Right lobe of liver (tissue), 6 donors: ENCODE data around the gene PAGE3. TPM values are rescaled to one million over a fixed set of nuclear protein-coding genes. Genes with fewer than 3 reads are reported as not detected.

Experiments used
- ATAC-seq, 4 donors: fragments of 200-7000 bp; cut with Tn5 transposase; one replicate each; pipeline ENCODE4 v1.9.1; 2020; ENCODE audit warnings: mild to moderate bottlenecking in 4 of 4, moderate library complexity in 4 of 4
- DNase-seq, 3 donors: peaks; one replicate each; pipeline ENCODE4 v3.0.0-alpha.2; 2020
- H3K27ac ChIP-seq, 3 donors: fragments of 200-600 bp; one replicate each; pipeline ENCODE4 v1.8.0; 2022
- H3K27me3 ChIP-seq, 2 donors: fragments of 200-600 bp; one replicate each; pipeline ENCODE4 v1.8.0; 2022
- H3K36me3 ChIP-seq, 4 donors: fragments of 200-600 bp; sonication (generic) in 1 of 4; one replicate each; pipeline versions ENCODE4 v1.5.1 to v1.8.0; 2017 to 2022; ENCODE audit warnings: control low read depth in 1 of 4
- H3K4me1 ChIP-seq, 4 donors: fragments of 200-600 bp; sonication (generic) in 1 of 4; one replicate each; pipeline versions ENCODE4 v1.5.1 to v1.8.0; 2017 to 2022; ENCODE audit warnings: control low read depth in 1 of 4
- H3K4me3 ChIP-seq, 3 donors: fragments of 200-600 bp; one replicate each; pipeline ENCODE4 v1.8.0; 2022
- H3K9me3 ChIP-seq, 4 donors: fragments of 200-600 bp; sonication (generic) in 1 of 4; one replicate each; pipeline versions ENCODE4 v1.5.1 to v1.8.0; 2017 to 2022; ENCODE audit warnings: control low read depth in 1 of 4
- CTCF ChIP-seq, 4 donors: fragments of 200-600 bp in 3 of 4; fragments of 450-650 bp in 1 of 4; IDR thresholded peaks; one replicate each; pipeline versions ENCODE4 v1.5.1 to v1.8.0; 2016 to 2022; ENCODE audit warnings: antibody characterized with exemption in 4 of 4, mild to moderate bottlenecking in 2 of 4
- POLR2A ChIP-seq: fragments of 450-650 bp; IDR thresholded peaks from one replicate; pipeline ENCODE4 v1.6.1; 2017; ENCODE audit warnings: antibody characterized with exemption, mild to moderate bottlenecking
- WGBS: methylation state at CpG from one replicate; pipeline ENCODE4 v1.1.6; 2018; ENCODE audit warnings: low coverage, low lambda C conversion rate; ENCODE audit not compliant: insufficient coverage; ENCODE audit errors: missing lambda C conversion rate; 5-methylcytosine and 5-hydroxymethylcytosine counted together
- intact Hi-C, 2 donors: fragments of 100-400 bp; cut with DNase I; formaldehyde crosslinking; loops; one replicate each; pipeline versions ENCODE4 v1.11.2 to v1.14.1; 2022
- long read RNA-seq: library from polyadenylated mRNA; unstranded; transcript quantifications from one replicate; pipeline ENCODE4 v2.0.0, GENCODE V29; 2019
- total RNA-seq, 6 experiments: library from RNA; depleted of rRNA in 2 of 6; stranded (reverse); fragments of >200 nt in 2 of 6; fragmentation: NEBNext Ultra II Directional in 3 of 6; extraction: Animal tissue kit (Norgen Biotek cat#: 25700) in 3 of 6; gene quantifications; one replicate each; pipeline versions ENCODE4 v1.1.0 to v1.2.4, GENCODE V29; 2016 to 2023
- donor health status: DM: no; HTN: yes; CAD: no.
- donor health status: DM: no; HTN: no; CAD: no.
- donor health status: DM: no; HTN: no; CAD: no.
- donor health status: DM: no; HTN: yes; CAD: no.
- donor health status: DM: no; HTN: yes; CAD: no.

Gene PAGE3
- total RNA-seq = not detected
- long read RNA-seq = 0 reads

- Histone ChIP-seq H3K4me3 (no peak within 1 kb of the TSS), H3K36me3 (no peaks in the 10 kb centered on the region), H3K27ac (no peak within 1 kb of the TSS), H3K4me1 (no peaks in the 10 kb centered on the region), H3K27me3 (peaks cover 3 to 7% of the 10 kb centered on the region in 2 donors), H3K9me3 (no peaks in the 10 kb centered on the region)
- no peak for DNase-seq
- no peak for TF ChIP-seq CTCF (IDR thresholded peaks at IDR 0.05)
- no peak for TF ChIP-seq POLR2A
- WGBS = 67% methylated on average over 3 of the region's 5 CpGs
- intact Hi-C loops = no loop called here
- no peak for ATAC-seq
These were observed at the start of gene PAGE3 for GRCh38 chrX:55264816-55265215. TSS of gene PAGE3 (minus strand) at chrX:55264916. CDS start at chrX:55263903, 1,013 bp downstream.

GRCh38 chrX:55312655-55313054 is 47.9 kb upstream of the PAGE3 start:
- ATAC-seq (no peak), DNase-seq (no peak)
- Histone ChIP-seq H3K4me1 (no peaks in the 10 kb centered on the region), H3K9me3 (no peaks in the 10 kb centered on the region), H3K27me3 (no peaks in the 10 kb centered on the region), H3K27ac (no peak overlapping the region), H3K36me3 (no peaks in the 10 kb centered on the region), H3K4me3 (no peak overlapping the region)
- intact Hi-C loops = no loop called here
- TF ChIP-seq POLR2A (no peak), CTCF (IDR thresholded peaks at IDR 0.05) (no peak)

- TF ChIP-seq POLR2A (no peak), CTCF (IDR thresholded peaks at IDR 0.05) (no peak)
- H3K27ac ChIP-seq = no peak overlapping the region
- no peaks in the 10 kb centered on the region for H3K9me3 ChIP-seq
- no peaks in the 10 kb centered on the region for H3K4me1 ChIP-seq
- H3K36me3 ChIP-seq = no peaks in the 10 kb centered on the region
- DNase-seq (no peak), ATAC-seq (no peak)
- no peaks in the 10 kb centered on the region for H3K27me3 ChIP-seq
- 40% methylated on average over 3 of the region's 3 CpGs for WGBS
- intact Hi-C loops = no loop called here
- no peak overlapping the region for H3K4me3 ChIP-seq
These were observed 26.2 kb upstream of the PAGE3 start for GRCh38 chrX:55290963-55291362.

GRCh38 chrX:55279832-55280231 is 15.1 kb upstream of the PAGE3 start:
- no peak overlapping the region for H3K4me3 ChIP-seq
- no peaks in the 10 kb centered on the region for H3K4me1 ChIP-seq
- H3K27me3 ChIP-seq = no peaks in the 10 kb centered on the region
- no peaks in the 10 kb centered on the region for H3K9me3 ChIP-seq
- no peak overlapping the region for H3K27ac ChIP-seq
- no peaks in the 10 kb centered on the region for H3K36me3 ChIP-seq
- ATAC-seq (no peak), DNase-seq (no peak)
- WGBS = 65% methylated on average over 4 of the region's 10 CpGs
- intact Hi-C loops = no loop called here
- no peak for TF ChIP-seq CTCF (IDR thresholded peaks at IDR 0.05)

GRCh38 chrX:55260806-55261205 is 3.9 kb downstream of the PAGE3 start:
- peaks cover 3 to 7% of the 10 kb centered on the region in 2 donors for H3K27me3 ChIP-seq
- H3K4me1 ChIP-seq = no peaks in the 10 kb centered on the region
- no peak for TF ChIP-seq POLR2A
- TF ChIP-seq CTCF (IDR thresholded peaks at IDR 0.05) = no peak
- DNase-seq = no peak
- no peak overlapping the region for H3K27ac ChIP-seq
- intact Hi-C loops = no loop called here
- H3K4me3 ChIP-seq = no peak overlapping the region
- H3K9me3 ChIP-seq = no peaks in the 10 kb centered on the region
- WGBS = 53% methylated on average over 2 of the region's 2 CpGs
- ATAC-seq = no peak
- no peaks in the 10 kb centered on the region for H3K36me3 ChIP-seq
